Measurements from ENCODE around the gene ADAMTSL3. TPM values are rescaled to one million over a fixed set of nuclear protein-coding genes. Genes with fewer than 3 reads are reported as not detected.

Gene ADAMTSL3
- total RNA-seq, 6 experiments from 2014 or later, result not detected

GRCh38 chr15:83838763-83839162, 184.8 kb downstream of the ADAMTSL3 start:
- H3K27ac Mint-ChIP-seq, result no peak overlapping the region
- no peaks in the 10 kb centered on the region for H3K36me3 Mint-ChIP-seq (ENCODE audit: low read depth)
- H3K4me1 Mint-ChIP-seq (ENCODE audit: low read depth), result no peaks in the 10 kb centered on the region
- H3K9me3 Mint-ChIP-seq, result peaks cover 56% of the 10 kb centered on the region
- no peak for DNase-seq
- no peaks in the 10 kb centered on the region for H3K27me3 Mint-ChIP-seq (ENCODE audit: insufficient read depth)
- TF ChIP-seq, protein P1, sequence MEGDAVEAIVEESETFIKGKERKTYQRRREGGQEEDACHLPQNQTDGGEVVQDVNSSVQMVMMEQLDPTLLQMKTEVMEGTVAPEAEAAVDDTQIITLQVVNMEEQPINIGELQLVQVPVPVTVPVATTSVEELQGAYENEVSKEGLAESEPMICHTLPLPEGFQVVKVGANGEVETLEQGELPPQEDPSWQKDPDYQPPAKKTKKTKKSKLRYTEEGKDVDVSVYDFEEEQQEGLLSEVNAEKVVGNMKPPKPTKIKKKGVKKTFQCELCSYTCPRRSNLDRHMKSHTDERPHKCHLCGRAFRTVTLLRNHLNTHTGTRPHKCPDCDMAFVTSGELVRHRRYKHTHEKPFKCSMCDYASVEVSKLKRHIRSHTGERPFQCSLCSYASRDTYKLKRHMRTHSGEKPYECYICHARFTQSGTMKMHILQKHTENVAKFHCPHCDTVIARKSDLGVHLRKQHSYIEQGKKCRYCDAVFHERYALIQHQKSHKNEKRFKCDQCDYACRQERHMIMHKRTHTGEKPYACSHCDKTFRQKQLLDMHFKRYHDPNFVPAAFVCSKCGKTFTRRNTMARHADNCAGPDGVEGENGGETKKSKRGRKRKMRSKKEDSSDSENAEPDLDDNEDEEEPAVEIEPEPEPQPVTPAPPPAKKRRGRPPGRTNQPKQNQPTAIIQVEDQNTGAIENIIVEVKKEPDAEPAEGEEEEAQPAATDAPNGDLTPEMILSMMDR (IDR thresholded peaks at IDR 0.05), result no peak
- H3K4me3 Mint-ChIP-seq, result no peak overlapping the region

- H3K9me3 Mint-ChIP-seq, result peaks cover 57% of the 10 kb centered on the region
- DNase-seq, result no peak
- no peaks in the 10 kb centered on the region for H3K27me3 Mint-ChIP-seq (ENCODE audit: insufficient read depth)
- no peaks in the 10 kb centered on the region for H3K36me3 Mint-ChIP-seq (ENCODE audit: low read depth)
- no peak overlapping the region for H3K4me3 Mint-ChIP-seq
- no peaks in the 10 kb centered on the region for H3K4me1 Mint-ChIP-seq (ENCODE audit: low read depth)
- TF ChIP-seq, protein P1 (IDR thresholded peaks at IDR 0.05), result no peak
- no peak overlapping the region for H3K27ac Mint-ChIP-seq
Observed at GRCh38 chr15:83842281-83842680, 188.4 kb downstream of the ADAMTSL3 start.

DNA sequence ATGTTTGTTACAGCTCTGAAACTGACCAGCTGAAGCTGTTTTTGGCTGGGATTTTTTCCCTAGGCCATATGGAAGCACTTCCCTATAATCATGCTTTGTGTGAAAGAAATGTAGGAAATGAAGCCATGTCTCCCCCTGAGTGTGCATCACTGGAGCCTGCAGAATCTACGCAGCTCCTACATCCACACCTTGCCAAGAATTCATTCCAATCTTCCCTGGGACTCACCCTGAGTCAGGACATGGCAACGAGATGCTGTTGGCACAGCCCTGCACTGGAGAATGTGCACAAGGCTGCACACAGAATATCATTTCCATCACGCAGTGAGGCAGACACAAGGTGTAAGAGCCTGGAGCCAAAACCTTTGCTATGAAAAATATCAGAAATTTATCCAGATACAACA, 189.5 kb downstream of the ADAMTSL3 start:
- no peak overlapping the region for H3K27ac Mint-ChIP-seq
- no peaks in the 10 kb centered on the region for H3K36me3 Mint-ChIP-seq (ENCODE audit: low read depth)
- no peaks in the 10 kb centered on the region for H3K4me1 Mint-ChIP-seq (ENCODE audit: low read depth)
- H3K4me3 Mint-ChIP-seq, result no peak overlapping the region
- TF ChIP-seq, protein P1 (IDR thresholded peaks at IDR 0.05), result no peak
- DNase-seq, result no peak
- peaks cover 52% of the 10 kb centered on the region for H3K9me3 Mint-ChIP-seq
- H3K27me3 Mint-ChIP-seq (ENCODE audit: insufficient read depth), result no peaks in the 10 kb centered on the region

GRCh38 chr15:83844742-83845141, 190.8 kb downstream of the ADAMTSL3 start:
- Mint-ChIP-seq H3K36me3 (ENCODE audit: low read depth) (no peaks in the 10 kb centered on the region), H3K27me3 (ENCODE audit: insufficient read depth) (no peaks in the 10 kb centered on the region), H3K4me1 (ENCODE audit: low read depth) (no peaks in the 10 kb centered on the region), H3K27ac (no peak overlapping the region), H3K4me3 (no peak overlapping the region), H3K9me3 (peaks cover 45% of the 10 kb centered on the region)
- DNase-seq, result no peak
- TF ChIP-seq, protein P1 (IDR thresholded peaks at IDR 0.05), result no peak

GRCh38 chr15:83845230-83845629, 191.3 kb downstream of the ADAMTSL3 start:
- no peak for DNase-seq
- no peaks in the 10 kb centered on the region for H3K4me1 Mint-ChIP-seq (ENCODE audit: low read depth)
- no peak overlapping the region for H3K4me3 Mint-ChIP-seq
- no peak overlapping the region for H3K27ac Mint-ChIP-seq
- H3K9me3 Mint-ChIP-seq, result peaks cover 45% of the 10 kb centered on the region
- H3K36me3 Mint-ChIP-seq (ENCODE audit: low read depth), result no peaks in the 10 kb centered on the region
- TF ChIP-seq, protein P1 (IDR thresholded peaks at IDR 0.05), result no peak
- H3K27me3 Mint-ChIP-seq (ENCODE audit: insufficient read depth), result no peaks in the 10 kb centered on the region

DNA sequence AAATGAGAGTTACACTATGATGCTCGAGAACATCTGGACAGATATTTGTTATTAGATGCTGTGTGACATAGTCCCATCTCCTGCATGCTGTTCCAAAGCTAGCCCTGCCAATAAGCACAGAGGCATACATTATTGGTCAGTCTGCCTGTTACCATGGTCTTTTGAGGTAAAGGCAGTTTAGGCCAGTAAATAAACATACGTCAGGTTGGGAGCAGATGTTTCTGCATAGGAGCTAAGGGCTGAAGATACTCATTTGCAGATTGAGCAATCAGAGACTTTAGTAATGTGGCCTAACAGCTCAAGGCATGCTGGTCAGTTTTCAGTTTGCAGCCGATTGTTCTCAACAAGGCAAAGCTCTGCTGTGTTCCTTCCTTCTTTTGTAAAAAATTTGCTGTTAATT, 192.9 kb downstream of the ADAMTSL3 start:
- Mint-ChIP-seq H3K4me3 (no peak overlapping the region), H3K36me3 (ENCODE audit: low read depth) (no peaks in the 10 kb centered on the region), H3K27me3 (ENCODE audit: insufficient read depth) (no peaks in the 10 kb centered on the region), H3K9me3 (peaks cover 33% of the 10 kb centered on the region), H3K27ac (no peak overlapping the region), H3K4me1 (ENCODE audit: low read depth) (no peaks in the 10 kb centered on the region)
- DNase-seq, result no peak
- TF ChIP-seq, protein P1 (IDR thresholded peaks at IDR 0.05), result no peak

All from HFFc6 (cell line).